ENCODE measurements around the gene CASK. TPM values are rescaled to one million over a fixed set of nuclear protein-coding genes. Genes with fewer than 3 reads are reported as not detected.

CASK gene
- total RNA-seq, 1 experiment from 2014 or later, result 33.5 TPM

- no peaks in the 10 kb centered on the region for H3K27me3 ChIP-seq (ENCODE audit: control insufficient read depth, insufficient read depth, low read length)
- BruUV-seq (replicated peaks), result no TSS peak
- no peak overlapping the region for H3K27ac ChIP-seq (ENCODE audit: low read length)
- in situ Hi-C loops (cut with HindIII; ENCODE audit: low pct_unique_long_range_greater_than_20kb, low sequenced_read_pairs), result no loop called here
- intact Hi-C loops (cut with micrococcal nuclease; ENCODE audit: unreplicated experiment), result no loop called here
- no peaks in the 10 kb centered on the region for H3K9me3 ChIP-seq (ENCODE audit: control insufficient read depth, insufficient read depth, low read depth, low read length)
- no peaks in the 10 kb centered on the region for H3K36me3 ChIP-seq (ENCODE audit: control insufficient read depth, insufficient read depth, low read length)
- ATAC-seq (no peak), DNase-seq (ENCODE audit: low read depth, low spot score) (no peak)
- CTCF ChIA-PET, result no interaction called here
- no peak overlapping the region for H3K4me3 ChIP-seq (ENCODE audit: low read depth in 2 of 2, low read length in 2 of 2)
- H3K4me1 ChIP-seq (ENCODE audit: control insufficient read depth, insufficient read depth, low read length), result no peaks in the 10 kb centered on the region
- POLR2A ChIA-PET, result no interaction called here
- TF ChIP-seq REST (IDR thresholded peaks at IDR 0.05; ENCODE audit: insufficient read depth in 1 of 2, low read depth in 2 of 2, low read length in 1 of 2), result no peak
These were observed 318.4 kb downstream of the CASK start for GRCh38 chrX:41604766-41605543.

GRCh38 chrX:41604177-41604576 is 319.2 kb downstream of the CASK start:
- in situ Hi-C loops (cut with HindIII; ENCODE audit: low pct_unique_long_range_greater_than_20kb, low sequenced_read_pairs), result no loop called here
- intact Hi-C loops (cut with micrococcal nuclease; ENCODE audit: unreplicated experiment), result no loop called here
- no peak for ATAC-seq
- no TSS peak for BruUV-seq (replicated peaks)
- POLR2A ChIA-PET, result no interaction called here
- no peak for TF ChIP-seq SIN3A (IDR thresholded peaks at IDR 0.05; ENCODE audit: borderline replicate concordance, insufficient read depth, low read depth, low read length)
- TF ChIP-seq CTCF (IDR thresholded peaks at IDR 0.05), result no peak
- TF ChIP-seq REST (IDR thresholded peaks at IDR 0.05; ENCODE audit: insufficient read depth in 1 of 2, low read depth in 2 of 2, low read length in 1 of 2), result no peak
- no peak for TF ChIP-seq TCF7L2 (IDR thresholded peaks at IDR 0.05; ENCODE audit: low read depth, low read length)
- TF ChIP-seq POLR2AphosphoS5 (IDR thresholded peaks at IDR 0.05; ENCODE audit: low read depth, low read length), result no peak
- Histone ChIP-seq H3K27me3 (ENCODE audit: control insufficient read depth, insufficient read depth, low read length) (no peaks in the 10 kb centered on the region), H3K27ac (ENCODE audit: low read length) (no peak overlapping the region), H3K36me3 (ENCODE audit: control insufficient read depth, insufficient read depth, low read length) (no peaks in the 10 kb centered on the region), H3K4me1 (ENCODE audit: control insufficient read depth, insufficient read depth, low read length) (no peaks in the 10 kb centered on the region), H3K9me3 (ENCODE audit: control insufficient read depth, insufficient read depth, low read depth, low read length) (no peaks in the 10 kb centered on the region), H3K4me3 (ENCODE audit: low read depth in 2 of 2, low read length in 2 of 2) (no peak overlapping the region)
- CTCF ChIA-PET, result no interaction called here
- no peak for DNase-seq (ENCODE audit: low read depth, low spot score)

Data from Panc1 (cell line).